ENCODE results near the gene EIF1. TPM values are rescaled to one million over a fixed set of nuclear protein-coding genes. Genes with fewer than 3 reads are reported as not detected.

EIF1 gene
- total RNA-seq, 1 experiment from 2014 or later: 775 TPM

GRCh38 chr17:41702712-41703111 is 14.0 kb downstream of the EIF1 start:
- H3K9me2 ChIP-seq (ENCODE audit: insufficient read depth): no peaks in the 10 kb centered on the region
- H3K9me3 ChIP-seq (ENCODE audit: insufficient read depth, low read depth): no peaks in the 10 kb centered on the region
- H3K4me3 ChIP-seq: no peak overlapping the region
- H2AFZ ChIP-seq: no peak overlapping the region
- H3F3A ChIP-seq (ENCODE audit: insufficient read depth, low read depth): peaks cover 5% of the 10 kb centered on the region; the same call in 1 of the 2 replicates
- intact Hi-C loops (cut with micrococcal nuclease; ENCODE audit: unreplicated experiment): no loop called here
- TF ChIP-seq, protein P1, sequence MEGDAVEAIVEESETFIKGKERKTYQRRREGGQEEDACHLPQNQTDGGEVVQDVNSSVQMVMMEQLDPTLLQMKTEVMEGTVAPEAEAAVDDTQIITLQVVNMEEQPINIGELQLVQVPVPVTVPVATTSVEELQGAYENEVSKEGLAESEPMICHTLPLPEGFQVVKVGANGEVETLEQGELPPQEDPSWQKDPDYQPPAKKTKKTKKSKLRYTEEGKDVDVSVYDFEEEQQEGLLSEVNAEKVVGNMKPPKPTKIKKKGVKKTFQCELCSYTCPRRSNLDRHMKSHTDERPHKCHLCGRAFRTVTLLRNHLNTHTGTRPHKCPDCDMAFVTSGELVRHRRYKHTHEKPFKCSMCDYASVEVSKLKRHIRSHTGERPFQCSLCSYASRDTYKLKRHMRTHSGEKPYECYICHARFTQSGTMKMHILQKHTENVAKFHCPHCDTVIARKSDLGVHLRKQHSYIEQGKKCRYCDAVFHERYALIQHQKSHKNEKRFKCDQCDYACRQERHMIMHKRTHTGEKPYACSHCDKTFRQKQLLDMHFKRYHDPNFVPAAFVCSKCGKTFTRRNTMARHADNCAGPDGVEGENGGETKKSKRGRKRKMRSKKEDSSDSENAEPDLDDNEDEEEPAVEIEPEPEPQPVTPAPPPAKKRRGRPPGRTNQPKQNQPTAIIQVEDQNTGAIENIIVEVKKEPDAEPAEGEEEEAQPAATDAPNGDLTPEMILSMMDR (conservative IDR thresholded peaks at IDR 0.05): no peak
- no peak for TF ChIP-seq EZH2 (IDR thresholded peaks at IDR 0.05; ENCODE audit: low read depth)
- no peaks in the 10 kb centered on the region for H3K27me3 ChIP-seq (ENCODE audit: insufficient read depth, low read depth)
- no peaks in the 10 kb centered on the region for H3K36me3 ChIP-seq (ENCODE audit: low read depth)
- BruUV-seq (replicated peaks): no TSS peak
- POLR2A ChIA-PET (ENCODE audit: unreplicated experiment): interaction anchor here (0.5 kb wide), 1 partner anchor 201 kb away, joined by 21 read pairs; no protein-coding TSS in a partner anchor
- CTCF ChIA-PET: no interaction called here
- H3K4me1 ChIP-seq (replicated peaks; ENCODE audit: insufficient read depth): no peaks in the 10 kb centered on the region
- no peaks in the 10 kb centered on the region for H4K20me1 ChIP-seq (ENCODE audit: insufficient read depth)
- DNase-seq: no peak
- H3K79me2 ChIP-seq (ENCODE audit: low read depth): no peaks in the 10 kb centered on the region
- no peak overlapping the region for H3K4me2 ChIP-seq
- no peak overlapping the region for H3K27ac ChIP-seq

- Histone ChIP-seq H3K36me3 (ENCODE audit: low read depth) (no peaks in the 10 kb centered on the region), H3F3A (ENCODE audit: insufficient read depth, low read depth) (no peaks in the 10 kb centered on the region), H3K4me2 (no peak overlapping the region), H3K79me2 (ENCODE audit: low read depth) (no peaks in the 10 kb centered on the region), H2AFZ (no peak overlapping the region), H3K4me3 (no peak overlapping the region), H3K27ac (no peak overlapping the region), H3K27me3 (ENCODE audit: insufficient read depth, low read depth) (no peaks in the 10 kb centered on the region), H4K20me1 (ENCODE audit: insufficient read depth) (no peaks in the 10 kb centered on the region), H3K4me1 (replicated peaks; ENCODE audit: insufficient read depth) (no peaks in the 10 kb centered on the region), H3K9me3 (ENCODE audit: insufficient read depth, low read depth) (no peaks in the 10 kb centered on the region), H3K9me2 (ENCODE audit: insufficient read depth) (no peaks in the 10 kb centered on the region)
- TF ChIP-seq, protein P1 (conservative IDR thresholded peaks at IDR 0.05): no peak
- no peak for TF ChIP-seq EZH2 (IDR thresholded peaks at IDR 0.05; ENCODE audit: low read depth)
- no peak for DNase-seq
- BruUV-seq (replicated peaks): no TSS peak
- ChIA-PET POLR2A (ENCODE audit: unreplicated experiment) (no interaction called here), CTCF (no interaction called here)
- intact Hi-C loops (cut with micrococcal nuclease; ENCODE audit: unreplicated experiment): no loop called here
These were observed 16.7 kb downstream of the EIF1 start for GRCh38 chr17:41705271-41705991.

DNA sequence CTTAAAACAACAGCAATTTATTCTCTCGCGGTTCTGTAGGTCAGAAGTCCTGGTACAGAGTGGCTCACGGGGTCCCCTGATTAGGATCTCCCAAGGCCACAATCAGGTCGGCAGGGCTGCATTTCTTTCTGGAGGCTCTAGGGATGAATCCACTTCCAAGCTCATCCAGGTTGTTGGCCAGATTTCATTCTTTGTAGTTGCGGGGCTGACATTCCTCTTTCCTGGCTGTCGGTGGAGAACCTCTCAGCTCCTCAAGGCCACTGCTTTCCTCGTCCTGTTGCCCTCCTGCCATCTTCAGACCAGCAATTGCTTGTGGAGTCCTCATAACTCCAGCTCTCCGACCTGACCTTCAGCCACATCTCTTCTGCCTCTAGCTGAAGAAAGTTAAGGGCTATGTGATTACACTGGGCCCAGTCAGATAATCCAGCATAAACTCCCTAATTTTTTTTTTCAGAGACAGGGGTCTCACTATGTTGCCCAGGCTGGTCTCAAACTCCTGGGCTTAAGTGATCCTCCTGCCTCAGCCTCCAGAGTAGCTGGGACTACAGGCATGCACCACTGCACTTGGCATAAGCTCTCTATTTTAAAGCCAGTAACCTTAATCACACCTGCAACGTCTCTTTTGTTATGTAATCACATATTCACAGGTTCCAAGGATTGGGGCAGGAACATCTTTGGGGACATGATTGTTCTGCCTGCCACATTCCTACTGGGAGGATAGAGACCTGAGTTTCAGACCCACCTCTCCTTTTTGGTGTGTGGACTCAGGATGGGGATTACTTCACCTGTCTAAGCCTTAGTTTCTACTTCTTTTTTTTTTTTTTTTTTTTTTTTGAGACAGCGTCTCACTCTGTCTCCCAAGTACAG is 19.4 kb downstream of the EIF1 start:
- H3K4me3 ChIP-seq: no peak overlapping the region
- no peaks in the 10 kb centered on the region for H4K20me1 ChIP-seq (ENCODE audit: insufficient read depth)
- TF ChIP-seq, protein P1 (conservative IDR thresholded peaks at IDR 0.05): no peak
- TF ChIP-seq EZH2 (IDR thresholded peaks at IDR 0.05; ENCODE audit: low read depth): no peak
- no peaks in the 10 kb centered on the region for H3K79me2 ChIP-seq (ENCODE audit: low read depth)
- no peaks in the 10 kb centered on the region for H3K4me1 ChIP-seq (replicated peaks; ENCODE audit: insufficient read depth)
- H3F3A ChIP-seq (ENCODE audit: insufficient read depth, low read depth): peaks cover 4% of the 10 kb centered on the region; the same call in 1 of the 2 replicates
- H3K9me3 ChIP-seq (ENCODE audit: insufficient read depth, low read depth): no peaks in the 10 kb centered on the region
- intact Hi-C loops (cut with micrococcal nuclease; ENCODE audit: unreplicated experiment): no loop called here
- POLR2A ChIA-PET (ENCODE audit: unreplicated experiment): interaction anchor here (0.5 to 0.6 kb wide), 4 partner anchors 50 to 1445 kb away, joined by 3 to 4 read pairs (median 4); no protein-coding TSS in a partner anchor
- no peak overlapping the region for H3K27ac ChIP-seq
- no peaks in the 10 kb centered on the region for H3K9me2 ChIP-seq (ENCODE audit: insufficient read depth)
- no peaks in the 10 kb centered on the region for H3K27me3 ChIP-seq (ENCODE audit: insufficient read depth, low read depth)
- no peaks in the 10 kb centered on the region for H3K36me3 ChIP-seq (ENCODE audit: low read depth)
- no peak overlapping the region for H2AFZ ChIP-seq
- CTCF ChIA-PET: interaction anchor here (0.7 kb wide), 2 partner anchors 18 to 43 kb away, joined by 3 to 5 read pairs; no protein-coding TSS in a partner anchor
- no peak overlapping the region for H3K4me2 ChIP-seq
- DNase-seq: no peak
- BruUV-seq (replicated peaks): no TSS peak
